Measurements from ENCODE around the gene PLA2G2F.

DNA sequence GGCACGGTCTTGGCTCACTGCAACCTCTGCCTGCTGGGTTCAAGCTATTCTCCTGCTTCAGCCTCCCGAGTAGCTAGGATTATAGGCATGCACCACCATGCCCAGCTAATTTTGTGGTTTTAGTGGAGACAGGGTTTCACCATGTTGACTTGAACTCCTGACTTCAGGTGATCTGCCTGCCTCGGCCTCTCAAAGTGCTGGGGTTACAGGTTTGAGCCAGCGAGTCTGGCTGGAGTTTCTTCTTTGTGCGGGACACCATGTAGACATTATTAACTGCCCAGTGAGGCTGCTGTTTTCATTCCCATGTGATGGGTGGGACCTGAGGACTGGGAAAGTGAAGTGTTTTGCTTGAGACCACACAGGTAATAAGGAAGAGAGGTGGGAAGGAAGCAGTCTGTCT, 45.8 kb upstream of the PLA2G2F start:
- TF ChIP-seq SMC3 (IDR thresholded peaks at IDR 0.05; ENCODE audit: borderline replicate concordance, low read length) (no peak), HDGF (IDR thresholded peaks at IDR 0.05) (no peak), SIN3A (IDR thresholded peaks at IDR 0.05; ENCODE audit: low read depth, low read length) (no peak), TARDBP (IDR thresholded peaks at IDR 0.05; ENCODE audit: borderline replicate concordance) (no peak), SIX5 (IDR thresholded peaks at IDR 0.05; ENCODE audit: low read depth, low read length, severe bottlenecking) (no peak), POLR2A (IDR thresholded peaks at IDR 0.05; ENCODE audit: low read depth, low read length) (no peak), SUZ12 (IDR thresholded peaks at IDR 0.05; ENCODE audit: unreplicated experiment) (no peak), ZNF274 (IDR thresholded peaks at IDR 0.05; ENCODE audit: insufficient read depth, insufficient read length) (no peak), CBX3 (IDR thresholded peaks at IDR 0.05; ENCODE audit: borderline replicate concordance, low read depth) (no peak)

Measured in GM12878 (cell line).